Activated CD8-positive, alpha-beta memory T cell treated with anti-CD3 and anti-CD28 coated beads, Interleukin-2, amount 50 U/mL, for 1 hour (primary cell): ENCODE data around the gene DDC.

Source experiments
- DNase-seq: peaks from one replicate; pipeline ENCODE4 v3.0.0-alpha.2; 2020; ENCODE audit errors: extremely low read depth

The DDC gene

GRCh38 chr7:50564640-50565558 lies at the start of gene DDC:
Gene DDC, minus strand, starts transcription at chr7:50565405. Its CDS starts 21,320 bp downstream, at chr7:50544085.
- no peak for DNase-seq

GRCh38 chr7:50613473-50613872 lies 48.3 kb upstream of the DDC start:
- no peak for DNase-seq

GRCh38 chr7:50612704-50613103 lies 47.5 kb upstream of the DDC start:
- no peak for DNase-seq

GRCh38 chr7:50610521-50611277 lies 45.5 kb upstream of the DDC start:
- no peak for DNase-seq

GRCh38 chr7:50608196-50608906 lies 43.1 kb upstream of the DDC start:
- DNase-seq: no peak

- no peak for DNase-seq
Measured at GRCh38 chr7:50607524-50608125, 42.4 kb upstream of the DDC start.

- no peak for DNase-seq
Measured at GRCh38 chr7:50605059-50605458, 39.9 kb upstream of the DDC start.

GRCh38 chr7:50603287-50603686 lies 38.1 kb upstream of the DDC start:
- no peak for DNase-seq

GRCh38 chr7:50599385-50599784 lies 34.2 kb upstream of the DDC start:
- no peak for DNase-seq

- no peak for DNase-seq
Measured at GRCh38 chr7:50598460-50599343, 33.5 kb upstream of the DDC start.

- no peak for DNase-seq
Measured at GRCh38 chr7:50596484-50596883, 31.3 kb upstream of the DDC start.

GRCh38 chr7:50595491-50596102 lies 30.4 kb upstream of the DDC start:
- DNase-seq: no peak

- no peak for DNase-seq
Measured at GRCh38 chr7:50594734-50595485, 29.7 kb upstream of the DDC start.

GRCh38 chr7:50594136-50594535 lies 28.9 kb upstream of the DDC start:
- no peak for DNase-seq

- no peak for DNase-seq
Measured at GRCh38 chr7:50592940-50593339, 27.7 kb upstream of the DDC start.

GRCh38 chr7:50591480-50592438 lies 26.6 kb upstream of the DDC start:
- DNase-seq: no peak

- no peak for DNase-seq
Measured at GRCh38 chr7:50591098-50591479, 25.9 kb upstream of the DDC start.

- no peak for DNase-seq
Measured at GRCh38 chr7:50590535-50590934, 25.3 kb upstream of the DDC start.

- no peak for DNase-seq
Measured at GRCh38 chr7:50589364-50589763, 24.2 kb upstream of the DDC start.
